ENCODE data around the gene POLR3E.

Gene POLR3E

GRCh38 chr16:22291020-22291419 lies 6.2 kb upstream of the POLR3E start:
- H3K4me3 ChIP-seq (replicated peaks in 1 of 2; ENCODE audit: low read depth in 2 of 2, low read length in 2 of 2), result no peak overlapping the region
- no peak for TF ChIP-seq CTCF (IDR thresholded peaks at IDR 0.05; ENCODE audit: low read depth, low read length)
- no peak for DNase-seq (ENCODE audit: low read depth in 2 of 2)

- peak; percentile 33 to 44 for DNase-seq (ENCODE audit: low read depth in 2 of 2)
- H3K4me3 ChIP-seq (replicated peaks in 1 of 2; ENCODE audit: low read depth in 2 of 2, low read length in 2 of 2), result no peak overlapping the region
- no peak for TF ChIP-seq CTCF (IDR thresholded peaks at IDR 0.05; ENCODE audit: low read depth, low read length)
Measured at GRCh38 chr16:22291860-22292318, 5.3 kb upstream of the POLR3E start.

GRCh38 chr16:22292320-22292719 lies 4.9 kb upstream of the POLR3E start:
- no peak overlapping the region for H3K4me3 ChIP-seq (replicated peaks in 1 of 2; ENCODE audit: low read depth in 2 of 2, low read length in 2 of 2)
- TF ChIP-seq CTCF (IDR thresholded peaks at IDR 0.05; ENCODE audit: low read depth, low read length), result no peak
- no peak for DNase-seq (ENCODE audit: low read depth in 2 of 2)

GRCh38 chr16:22293137-22294106 lies 3.8 kb upstream of the POLR3E start:
- no peak for TF ChIP-seq CTCF (IDR thresholded peaks at IDR 0.05; ENCODE audit: low read depth, low read length)
- DNase-seq (ENCODE audit: low read depth in 2 of 2), result no peak

GRCh38 chr16:22296225-22297113 lies 740 bp upstream of the POLR3E start:
- no peak for TF ChIP-seq CTCF (IDR thresholded peaks at IDR 0.05; ENCODE audit: low read depth, low read length)
- DNase-seq (ENCODE audit: low read depth in 2 of 2), result peak in 1 of 2 donors; percentile 29
- peak overlapping the region; percentile 61 to 71 for H3K4me3 ChIP-seq (replicated peaks in 1 of 2; ENCODE audit: low read depth in 2 of 2, low read length in 2 of 2)

More at GRCh38 chr16:22293137-22294106, 3.8 kb upstream of the POLR3E start:
- no peak overlapping the region for H3K4me3 ChIP-seq (replicated peaks in 1 of 2; ENCODE audit: low read depth in 2 of 2, low read length in 2 of 2)

DNA sequence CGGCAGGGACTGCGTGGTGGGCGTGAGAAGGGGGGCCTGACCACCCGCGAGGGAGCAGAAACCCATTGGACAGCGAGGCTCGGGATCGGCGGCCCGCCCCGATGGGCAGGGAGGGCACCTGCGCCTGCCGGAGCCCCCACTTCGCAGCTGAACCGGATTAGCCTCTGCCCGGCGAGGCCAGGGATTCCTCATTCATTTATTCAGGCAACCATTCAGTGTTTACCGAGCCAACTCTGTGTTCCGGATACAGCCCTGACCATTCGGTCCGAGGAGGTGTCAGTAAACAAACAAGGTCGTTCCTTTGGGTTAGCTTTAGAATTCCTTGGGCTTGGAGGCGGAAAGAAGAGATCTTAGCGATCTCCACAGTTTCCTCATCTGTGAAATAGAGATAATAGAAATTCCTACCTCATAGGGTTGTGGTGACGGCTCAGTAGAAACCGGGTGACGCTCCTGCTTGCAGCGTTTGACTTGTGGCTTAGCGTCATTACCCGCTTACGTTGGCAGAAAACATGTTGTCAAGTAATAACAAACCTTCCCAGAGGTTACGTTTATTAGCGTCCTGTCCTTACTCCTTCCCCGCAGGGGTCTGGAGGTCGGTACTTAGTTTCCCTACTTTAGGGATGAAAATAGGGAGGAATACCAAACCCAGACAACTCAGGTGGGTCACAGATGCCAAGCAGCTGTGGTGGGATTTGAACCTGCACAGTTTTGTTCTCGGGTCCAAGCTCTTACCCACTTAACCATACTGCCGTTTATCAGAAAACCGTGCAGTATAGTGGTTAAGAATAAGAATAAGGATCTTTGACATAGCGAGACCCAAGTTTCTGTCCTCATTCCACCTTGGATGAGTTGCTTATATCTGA lies 893 bp downstream of the POLR3E start:
- H3K4me3 ChIP-seq (replicated peaks in 1 of 2; ENCODE audit: low read depth in 2 of 2, low read length in 2 of 2), result peak overlapping the region; percentile 90 to 91
- peak; percentile 96 to 97 for DNase-seq (ENCODE audit: low read depth in 2 of 2)
- no peak for TF ChIP-seq CTCF (IDR thresholded peaks at IDR 0.05; ENCODE audit: low read depth, low read length)

Measured in cardiac fibroblast (primary cell).